HG02798 (cell line): Measurements from ENCODE around the gene CASP6.

Experiments used
- ATAC-seq: cut with Tn5 transposase; IDR thresholded peaks from one replicate; pipeline ENCODE4 v1.9.1; 2021; ENCODE audit warnings: mild to moderate bottlenecking; ENCODE audit not compliant: unreplicated experiment, poor library complexity

CASP6 gene

GRCh38 chr4:109702950-109703663 lies at the start of gene CASP6:
TSS of gene CASP6 (minus strand) at chr4:109703445. CDS start at chr4:109703395, 50 bp downstream.
- ATAC-seq, result peak; percentile 84

GRCh38 chr4:109752525-109752924 lies 49.3 kb upstream of the CASP6 start:
- ATAC-seq, result no peak

- ATAC-seq, result no peak
Observed at GRCh38 chr4:109751852-109752251, 48.6 kb upstream of the CASP6 start.

- no peak for ATAC-seq
Observed at GRCh38 chr4:109750652-109751244, 47.5 kb upstream of the CASP6 start.

- ATAC-seq, result no peak
Observed at GRCh38 chr4:109749388-109750082, 46.3 kb upstream of the CASP6 start.

- ATAC-seq, result no peak
Observed at GRCh38 chr4:109748114-109748513, 44.9 kb upstream of the CASP6 start.

- no peak for ATAC-seq
Observed at GRCh38 chr4:109746728-109747127, 43.5 kb upstream of the CASP6 start.

GRCh38 chr4:109745830-109746229 lies 42.6 kb upstream of the CASP6 start:
- ATAC-seq, result no peak

GRCh38 chr4:109739547-109739946 lies 36.3 kb upstream of the CASP6 start:
- ATAC-seq, result no peak

GRCh38 chr4:109738104-109738872 lies 35.0 kb upstream of the CASP6 start:
- ATAC-seq, result no peak

GRCh38 chr4:109735566-109736365 lies 32.5 kb upstream of the CASP6 start:
- ATAC-seq, result no peak

- ATAC-seq, result no peak
Observed at GRCh38 chr4:109733728-109734127, 30.5 kb upstream of the CASP6 start.

GRCh38 chr4:109730619-109731545 lies 27.6 kb upstream of the CASP6 start:
- no peak for ATAC-seq

GRCh38 chr4:109729718-109730618 lies 26.7 kb upstream of the CASP6 start, which contains the start of gene PLA2G12A:
TSS of gene PLA2G12A (minus strand) at chr4:109730070. CDS start at chr4:109729809, 261 bp downstream.
- ATAC-seq, result peak; percentile 92

- no peak for ATAC-seq
Observed at GRCh38 chr4:109729117-109729717, 26.0 kb upstream of the CASP6 start.

GRCh38 chr4:109728385-109728784 lies 25.1 kb upstream of the CASP6 start:
- no peak for ATAC-seq

GRCh38 chr4:109723110-109723509 lies 19.9 kb upstream of the CASP6 start:
- no peak for ATAC-seq
